Measurements from ENCODE around the gene CATSPERZ.

- TF ChIP-seq CTCF (IDR thresholded peaks at IDR 0.05) (no peak), POLR2A (IDR thresholded peaks at IDR 0.05) (no peak)
Observed at GRCh38 chr11:64330888-64331287, 30.7 kb downstream of the CATSPERZ start.

Measured in right lobe of liver (tissue), 4 donors.